ENCODE data around the gene RNF148.

Gene RNF148

GRCh38 chr7:122709930-122710646 is 7.4 kb upstream of the RNF148 start:
- Histone ChIP-seq H3K9me3 (ENCODE audit: low read length) (no peaks in the 10 kb centered on the region), H3K9ac (ENCODE audit: low read length) (no peak overlapping the region), H3K79me2 (ENCODE audit: insufficient read depth, low read length) (no peaks in the 10 kb centered on the region), H3K27ac (ENCODE audit: low read depth, low read length, poor library complexity, severe bottlenecking) (no peak overlapping the region), H3K9me2 (ENCODE audit: low read depth, low read length) (no peaks in the 10 kb centered on the region; the same call in 1 of the 2 replicates), H3K4me2 (ENCODE audit: low read length) (no peak overlapping the region), H3F3A (ENCODE audit: insufficient read depth, low read length) (no peaks in the 10 kb centered on the region), H4K20me1 (ENCODE audit: insufficient read depth, low read length) (no peaks in the 10 kb centered on the region), H3K27me3 (ENCODE audit: insufficient read depth, low read length) (no peaks in the 10 kb centered on the region), H2AFZ (ENCODE audit: low read length) (no peak overlapping the region), H3K4me3 (ENCODE audit: low read depth, low read length, poor library complexity, severe bottlenecking) (no peak overlapping the region), H3K36me3 (ENCODE audit: insufficient read depth, low read length) (no peaks in the 10 kb centered on the region), H3K4me1 (ENCODE audit: insufficient read depth, low read length, severe bottlenecking) (no peaks in the 10 kb centered on the region)
- TF ChIP-seq EZH2 (IDR thresholded peaks at IDR 0.05; ENCODE audit: borderline replicate concordance, low read length) (no peak), CTCF (IDR thresholded peaks at IDR 0.05; ENCODE audit: low read length) (no peak)

- H3F3A ChIP-seq (ENCODE audit: insufficient read depth, low read length) = no peaks in the 10 kb centered on the region
- no peaks in the 10 kb centered on the region for H3K27me3 ChIP-seq (ENCODE audit: insufficient read depth, low read length)
- H3K36me3 ChIP-seq (ENCODE audit: insufficient read depth, low read length) = no peaks in the 10 kb centered on the region
- H3K9me3 ChIP-seq (ENCODE audit: low read length) = no peaks in the 10 kb centered on the region
- no peaks in the 10 kb centered on the region for H4K20me1 ChIP-seq (ENCODE audit: insufficient read depth, low read length)
- H3K4me2 ChIP-seq (ENCODE audit: low read length) = no peak overlapping the region
- no peak overlapping the region for H3K4me3 ChIP-seq (ENCODE audit: low read depth, low read length, poor library complexity, severe bottlenecking)
- H3K4me1 ChIP-seq (ENCODE audit: insufficient read depth, low read length, severe bottlenecking) = no peaks in the 10 kb centered on the region
- no peak for TF ChIP-seq CTCF (IDR thresholded peaks at IDR 0.05; ENCODE audit: low read length)
- TF ChIP-seq EZH2 (IDR thresholded peaks at IDR 0.05; ENCODE audit: borderline replicate concordance, low read length) = no peak
- no peak overlapping the region for H3K9ac ChIP-seq (ENCODE audit: low read length)
- no peaks in the 10 kb centered on the region; the same call in 1 of the 2 replicates for H3K9me2 ChIP-seq (ENCODE audit: low read depth, low read length)
- no peak overlapping the region for H2AFZ ChIP-seq (ENCODE audit: low read length)
- H3K27ac ChIP-seq (ENCODE audit: low read depth, low read length, poor library complexity, severe bottlenecking) = no peak overlapping the region
- H3K79me2 ChIP-seq (ENCODE audit: insufficient read depth, low read length) = no peaks in the 10 kb centered on the region
These were observed 4.1 kb upstream of the RNF148 start for GRCh38 chr7:122706836-122707235.

- Histone ChIP-seq H3K4me2 (ENCODE audit: low read length) (no peak within 1 kb of the TSS), H3K9me3 (ENCODE audit: low read length) (no peaks in the 10 kb centered on the region), H2AFZ (ENCODE audit: low read length) (no peak within 1 kb of the TSS), H3K27me3 (ENCODE audit: insufficient read depth, low read length) (no peaks in the 10 kb centered on the region), H4K20me1 (ENCODE audit: insufficient read depth, low read length) (no peaks in the 10 kb centered on the region), H3K4me3 (ENCODE audit: low read depth, low read length, poor library complexity, severe bottlenecking) (no peak within 1 kb of the TSS), H3K9me2 (ENCODE audit: low read depth, low read length) (no peaks in the 10 kb centered on the region), H3K4me1 (ENCODE audit: insufficient read depth, low read length, severe bottlenecking) (no peaks in the 10 kb centered on the region), H3K36me3 (ENCODE audit: insufficient read depth, low read length) (no peaks in the 10 kb centered on the region), H3K27ac (ENCODE audit: low read depth, low read length, poor library complexity, severe bottlenecking) (no peak within 1 kb of the TSS), H3K79me2 (ENCODE audit: insufficient read depth, low read length) (no peaks in the 10 kb centered on the region), H3K9ac (ENCODE audit: low read length) (no peak within 1 kb of the TSS), H3F3A (ENCODE audit: insufficient read depth, low read length) (no peaks in the 10 kb centered on the region)
- TF ChIP-seq CTCF (IDR thresholded peaks at IDR 0.05; ENCODE audit: low read length) (no peak), EZH2 (IDR thresholded peaks at IDR 0.05; ENCODE audit: borderline replicate concordance, low read length) (no peak)
These were observed 3.7 kb downstream of the RNF148 start, which contains the start of gene RNF133 for GRCh38 chr7:122699017-122699416. RNF133 (minus strand) TSS chr7:122699117; CDS start chr7:122698918, 199 bp downstream.
